Epithelial cell of prostate (primary cell): ENCODE measurements around the gene TBPL1.
"Not testable (repeated sequence)": the region's sequence is repeated elsewhere in the genome, so short reads cannot be mapped to it uniquely, and the experiment has no call there.

Source experiments
- DNase-seq: peaks from one replicate; pipeline ENCODE4 v3.0.0-alpha.2; 2011; ENCODE audit warnings: low read depth, low spot score
- H3K27ac ChIP-seq: fragments of 450-650 bp; 2 replicates; pipeline ENCODE4 v1.5.1; 2017; ENCODE audit warnings: mild to moderate bottlenecking

The TBPL1 gene

DNA sequence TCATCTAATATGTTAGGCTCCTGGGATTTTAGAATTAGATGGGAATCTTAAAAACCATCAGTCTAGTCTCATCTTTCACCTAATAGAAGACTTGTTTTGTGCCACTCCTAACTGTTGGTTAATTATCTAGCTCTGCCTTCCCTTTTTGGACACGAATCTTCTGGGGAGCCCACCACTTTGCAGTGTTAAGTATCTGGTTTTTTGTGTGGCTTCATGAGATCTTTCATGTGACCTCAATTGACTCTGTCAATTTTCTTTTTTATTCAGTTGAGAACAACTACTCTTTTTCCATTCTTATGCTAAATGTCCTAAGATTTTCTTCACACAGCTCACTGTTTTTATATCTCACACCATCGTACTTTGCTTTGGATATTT is 16.9 kb downstream of the TBPL1 start:
- no peak for DNase-seq
- no peak overlapping the region for H3K27ac ChIP-seq

DNA sequence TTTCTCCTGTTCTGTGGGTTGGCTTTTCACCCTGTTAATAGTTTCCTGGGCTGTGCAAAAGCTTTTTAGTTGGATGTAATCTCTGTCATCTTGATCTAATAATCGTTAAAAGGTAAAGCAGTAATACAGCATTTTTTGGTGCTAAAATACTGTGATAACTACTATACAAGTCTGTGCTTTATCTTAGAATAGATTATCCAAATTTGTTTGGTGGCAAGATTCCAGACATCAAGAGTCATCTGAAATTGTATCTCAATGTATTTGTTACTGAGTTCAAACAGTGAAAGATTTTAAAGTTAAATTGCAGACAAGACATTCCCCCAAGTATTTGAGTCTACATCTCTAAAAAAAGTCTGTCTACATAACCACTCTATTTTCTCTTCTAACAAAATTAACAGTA is 18.8 kb downstream of the TBPL1 start:
- DNase-seq, result no peak
- H3K27ac ChIP-seq, result no peak overlapping the region

DNA sequence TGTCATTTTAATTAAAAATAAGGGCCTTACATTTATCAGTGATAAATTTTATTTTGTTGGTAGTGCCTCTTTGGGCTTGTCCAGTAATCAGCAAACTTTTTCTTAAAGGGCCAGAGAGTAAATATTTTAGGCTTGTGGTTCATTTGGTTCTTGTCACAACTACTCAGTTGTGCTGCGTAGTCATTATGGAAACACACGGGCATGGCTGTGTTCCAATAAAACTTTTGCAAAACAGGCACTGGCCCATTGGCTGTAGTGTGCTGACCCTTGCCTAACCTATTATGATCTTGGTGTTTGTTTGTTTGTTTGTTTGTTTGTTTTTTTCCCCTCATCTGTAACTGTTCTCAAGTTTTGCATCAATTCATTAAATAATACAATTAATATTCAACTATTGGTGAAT is 19.4 kb downstream of the TBPL1 start:
- no peak overlapping the region for H3K27ac ChIP-seq
- DNase-seq, result no peak

DNA sequence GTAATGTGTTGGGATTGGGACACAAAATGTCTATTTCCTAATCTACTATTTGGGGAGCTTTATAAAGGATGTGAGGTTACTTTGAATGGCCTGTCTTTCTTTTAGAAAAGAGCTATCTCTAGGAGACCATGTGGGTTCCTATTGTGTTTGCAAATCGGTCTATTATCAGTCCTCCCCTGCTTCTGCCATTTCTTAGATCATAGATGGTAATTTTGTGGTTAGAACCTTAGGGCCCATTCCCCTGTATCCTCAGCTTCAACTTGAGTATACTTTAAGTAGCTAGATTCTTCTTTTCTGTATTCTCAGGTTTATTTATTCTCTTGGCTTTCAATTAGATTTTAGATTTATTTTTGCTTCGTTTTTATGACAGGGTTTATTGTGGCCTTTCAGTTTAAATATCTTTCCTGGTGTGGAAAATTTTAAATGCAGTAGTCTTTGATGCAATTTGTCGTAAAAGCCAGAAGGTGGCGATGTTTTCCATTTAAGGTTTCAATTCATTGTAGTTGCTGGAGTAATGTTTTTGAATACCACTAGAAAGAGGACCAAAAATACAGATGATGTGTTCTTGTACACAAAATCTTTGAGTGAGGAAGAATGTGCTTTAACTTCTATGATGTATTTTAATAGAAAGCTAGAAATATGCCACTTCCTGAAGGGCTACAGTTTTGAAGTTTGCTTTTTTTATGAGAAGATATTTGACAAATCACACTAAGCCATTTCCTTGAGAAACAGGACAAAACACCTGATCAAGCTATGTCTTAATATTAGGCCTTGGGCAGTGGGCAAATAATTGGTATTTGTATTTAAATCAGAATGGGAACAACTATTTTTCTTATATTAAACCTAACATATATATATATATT is 20.3 kb downstream of the TBPL1 start:
- no peak for DNase-seq
- no peak overlapping the region for H3K27ac ChIP-seq

DNA sequence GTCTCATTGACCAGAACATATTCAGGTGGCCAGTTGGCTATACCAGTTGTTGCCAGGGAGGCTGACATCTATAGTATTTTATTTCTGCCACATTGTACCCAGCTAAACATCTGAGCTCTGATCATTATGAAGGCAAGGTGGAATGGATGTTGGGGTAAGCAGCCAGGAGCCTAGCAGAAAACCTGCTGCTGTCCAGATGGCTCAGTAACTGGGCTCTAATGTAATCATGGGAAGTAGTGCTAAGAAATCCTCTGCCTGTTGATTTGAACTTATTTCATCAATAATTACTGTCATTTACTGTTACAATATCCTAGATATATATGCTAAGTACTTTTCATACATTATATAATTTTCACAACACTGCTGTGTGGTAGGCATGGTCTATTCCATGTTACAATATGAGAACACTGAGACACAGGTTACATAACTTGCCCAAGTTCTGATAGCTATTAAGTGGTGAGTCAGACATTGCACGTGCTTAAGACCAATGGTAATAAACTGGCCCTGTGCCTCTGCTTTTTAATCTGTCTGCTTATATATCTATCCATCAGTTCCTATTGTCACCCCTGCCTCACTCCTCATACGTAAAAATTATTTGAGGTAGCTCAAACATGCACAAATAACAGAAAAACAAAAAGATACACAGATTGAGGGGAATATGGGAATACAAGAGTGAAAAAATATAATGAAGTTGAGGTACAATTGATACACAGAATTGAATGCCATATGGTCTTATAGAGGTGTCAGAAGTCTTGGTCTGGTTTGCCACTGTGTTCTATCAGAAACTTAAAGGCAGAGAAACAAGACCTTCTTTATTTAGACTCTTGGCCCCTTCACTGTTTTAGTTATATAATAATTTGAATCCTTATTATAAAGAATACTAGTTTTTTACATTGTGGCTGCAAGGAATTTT is 25.2 kb downstream of the TBPL1 start:
- DNase-seq, result peak; percentile 33
- H3K27ac ChIP-seq, result no peak overlapping the region

DNA sequence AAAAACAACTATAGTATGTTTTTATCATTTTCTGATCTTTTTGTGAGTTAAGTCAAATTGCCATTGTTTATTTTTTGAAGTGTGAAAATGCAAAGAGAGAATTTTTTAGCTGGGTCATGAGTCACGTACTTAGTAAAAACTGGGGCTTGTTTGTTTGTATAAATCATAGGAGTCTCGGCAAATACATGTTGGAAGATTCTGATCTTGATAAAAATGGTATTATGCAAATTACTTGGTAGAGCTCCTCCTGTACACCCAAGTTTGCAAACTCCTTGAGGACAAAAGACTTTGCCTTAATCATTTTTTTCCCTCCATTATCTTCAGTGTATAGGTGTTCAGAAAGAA is 25.8 kb downstream of the TBPL1 start:
- DNase-seq, result no peak
- H3K27ac ChIP-seq, result no peak overlapping the region

DNA sequence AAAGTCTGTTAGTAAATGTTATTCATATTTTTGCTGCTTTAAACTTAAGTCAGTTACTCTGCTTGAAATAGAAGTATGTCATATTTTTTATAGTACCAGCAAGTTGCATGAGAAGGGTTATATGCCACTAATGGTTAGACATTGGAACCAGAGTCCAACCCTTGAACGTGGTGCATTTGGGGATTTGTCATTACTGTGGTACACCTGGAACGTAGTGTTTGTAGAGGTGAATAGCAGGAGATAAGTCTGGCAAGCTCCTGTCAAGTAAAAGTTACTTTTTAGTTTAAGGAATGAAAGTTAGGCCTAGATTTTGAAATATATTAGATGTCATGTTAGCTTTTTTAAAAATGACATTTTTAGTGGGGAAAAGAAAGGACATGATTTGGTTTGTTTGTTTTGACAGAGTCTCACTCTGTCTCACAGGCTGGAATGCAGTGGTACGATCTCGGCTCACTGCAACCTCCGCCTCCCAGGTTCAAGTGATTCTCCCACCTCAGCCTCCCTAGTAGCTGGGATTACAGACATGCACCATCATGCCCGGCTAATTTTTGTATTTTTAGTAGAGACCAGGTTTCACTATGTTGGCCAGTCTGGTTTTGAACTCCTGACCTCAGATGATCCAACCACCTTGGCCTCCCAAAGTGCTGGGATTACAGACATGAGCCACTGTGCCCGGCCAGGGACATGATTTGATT is 26.4 kb downstream of the TBPL1 start:
- DNase-seq, result not testable (repeated sequence)
- peak overlapping the region; percentile 15 for H3K27ac ChIP-seq

DNA sequence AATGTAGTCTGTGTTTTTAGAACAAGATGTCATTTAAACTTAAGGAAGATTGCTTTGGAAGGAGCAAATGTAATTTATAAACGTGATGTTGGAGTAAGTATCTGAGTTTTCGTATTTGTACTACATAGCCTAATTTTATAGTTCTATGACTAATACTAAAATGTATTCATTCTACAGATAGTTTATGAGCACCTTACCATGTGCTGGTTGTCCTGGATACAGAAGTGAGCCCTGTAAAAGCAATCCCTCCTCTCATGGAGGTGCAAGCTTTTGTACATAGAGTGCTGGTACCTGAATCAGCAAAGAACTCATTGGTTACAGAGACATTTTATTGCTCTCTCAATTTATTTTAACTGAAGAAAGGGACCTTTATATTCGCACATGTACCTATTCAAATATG is 27.1 kb downstream of the TBPL1 start:
- no peak overlapping the region for H3K27ac ChIP-seq
- no peak for DNase-seq

DNA sequence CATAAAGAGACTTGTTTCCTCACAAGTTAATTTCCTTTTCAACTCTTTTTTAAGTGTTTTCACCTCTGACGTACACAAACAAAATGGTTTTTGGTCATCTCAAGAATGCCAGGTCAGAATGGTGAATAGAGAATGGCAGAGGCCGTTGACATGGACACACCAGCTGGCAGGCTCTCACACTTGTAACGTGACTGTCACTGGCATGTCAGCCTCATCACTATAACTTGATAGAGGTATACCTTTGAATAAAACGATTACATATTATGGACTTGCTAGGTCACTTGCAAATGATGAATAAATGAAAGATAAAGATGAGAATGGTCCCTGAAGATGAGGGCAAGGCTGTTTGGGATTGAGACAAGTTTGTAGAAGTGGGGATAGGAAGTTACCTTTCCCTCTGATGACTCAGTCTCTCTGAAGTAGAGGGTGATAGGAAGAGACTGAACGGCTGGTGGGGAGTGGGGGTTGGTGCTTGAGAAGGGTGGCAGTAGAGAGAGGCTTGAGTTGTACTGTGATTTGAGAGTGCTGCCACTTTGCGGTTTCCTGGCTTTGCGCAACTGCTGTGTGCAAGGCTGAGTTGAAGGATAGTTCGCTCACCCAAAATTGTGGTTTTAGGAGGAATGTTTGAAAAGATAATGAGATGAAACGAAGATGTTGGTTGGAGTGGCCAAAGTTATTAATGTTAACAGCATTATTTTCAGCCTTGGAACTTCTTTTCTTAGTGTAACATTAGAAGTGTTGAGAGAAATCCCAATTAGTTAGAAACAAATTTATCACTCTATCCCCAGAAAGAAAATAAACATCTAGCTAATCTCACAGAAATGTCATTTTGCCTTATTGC is 30.3 kb downstream of the TBPL1 start:
- no peak overlapping the region for H3K27ac ChIP-seq
- no peak for DNase-seq

DNA sequence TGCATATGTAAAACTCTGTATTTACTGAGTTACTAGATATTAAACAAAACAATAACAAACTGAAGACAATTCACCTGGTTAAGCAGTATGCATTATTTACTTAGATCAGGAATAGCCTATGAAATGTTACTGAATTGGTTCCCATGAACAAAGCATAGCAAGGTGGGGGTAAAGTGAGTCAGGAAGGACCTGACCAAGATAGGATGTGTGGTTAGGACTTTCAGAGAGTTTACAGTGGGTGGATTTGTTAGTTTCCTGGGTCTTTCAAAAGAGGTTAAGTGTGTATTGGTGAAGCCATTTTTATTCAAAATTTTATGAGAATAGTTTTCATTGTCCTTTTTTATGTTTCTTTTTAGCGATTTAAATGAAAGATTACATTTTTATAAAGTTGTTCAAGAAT is 32.9 kb downstream of the TBPL1 start:
- H3K27ac ChIP-seq, result no peak overlapping the region
- DNase-seq, result no peak

DNA sequence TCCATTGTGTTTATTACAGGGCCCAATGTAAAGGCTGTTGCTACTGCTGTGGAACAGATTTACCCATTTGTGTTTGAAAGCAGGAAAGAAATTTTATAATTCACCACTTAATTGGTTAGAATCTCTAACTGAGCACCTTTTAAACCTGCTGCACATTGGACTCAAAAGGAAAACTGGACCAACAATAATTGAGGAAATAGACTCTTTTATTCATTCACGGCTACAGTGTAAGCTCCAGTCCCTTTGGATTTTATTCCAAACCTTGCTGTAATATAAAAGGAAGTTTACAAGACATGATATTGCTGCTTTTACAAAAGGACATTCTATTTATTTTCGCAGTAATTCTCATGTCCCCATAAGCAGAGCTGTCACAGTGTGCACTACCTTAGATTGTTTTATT is 33.9 kb downstream of the TBPL1 start:
- DNase-seq, result no peak
- no peak overlapping the region for H3K27ac ChIP-seq

DNA sequence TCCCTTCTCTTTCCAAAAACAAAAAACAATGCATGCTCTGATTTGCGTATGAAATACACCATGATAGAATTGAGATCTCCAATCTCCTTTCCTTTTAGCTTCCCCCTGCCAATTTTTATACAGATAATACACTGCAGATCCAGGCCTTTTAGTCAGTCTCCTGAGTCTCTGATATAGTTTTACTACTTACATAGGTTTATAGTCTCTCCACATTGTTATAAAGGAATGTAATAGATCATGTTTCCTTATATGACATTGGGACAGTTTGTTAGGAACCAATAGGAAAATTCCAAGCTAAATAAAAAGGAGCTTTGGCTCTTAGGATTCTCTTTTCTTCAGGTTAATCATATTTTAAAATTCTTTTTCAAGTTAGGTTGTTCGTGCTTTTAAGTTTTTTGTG is 36.5 kb downstream of the TBPL1 start:
- H3K27ac ChIP-seq, result no peak overlapping the region
- DNase-seq, result no peak

DNA sequence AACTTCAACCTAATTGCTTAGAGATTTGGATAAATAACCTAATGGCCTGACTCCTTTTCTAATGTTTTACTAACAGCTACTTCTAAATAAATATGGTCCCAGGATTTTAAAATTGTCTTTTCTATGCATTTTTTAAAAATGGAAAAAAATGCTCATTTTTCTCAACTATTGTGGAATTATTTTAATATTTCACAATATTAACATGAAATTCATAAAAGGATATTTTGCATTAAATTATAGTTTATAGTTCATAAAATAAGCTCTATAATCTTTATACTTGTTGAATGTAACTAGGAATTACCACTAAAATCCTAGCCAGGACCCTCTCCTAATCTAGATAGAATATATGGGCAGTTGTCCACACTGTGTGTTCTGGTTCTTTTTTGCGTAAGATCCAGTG is 37.3 kb downstream of the TBPL1 start:
- no peak for DNase-seq
- H3K27ac ChIP-seq, result no peak overlapping the region

DNA sequence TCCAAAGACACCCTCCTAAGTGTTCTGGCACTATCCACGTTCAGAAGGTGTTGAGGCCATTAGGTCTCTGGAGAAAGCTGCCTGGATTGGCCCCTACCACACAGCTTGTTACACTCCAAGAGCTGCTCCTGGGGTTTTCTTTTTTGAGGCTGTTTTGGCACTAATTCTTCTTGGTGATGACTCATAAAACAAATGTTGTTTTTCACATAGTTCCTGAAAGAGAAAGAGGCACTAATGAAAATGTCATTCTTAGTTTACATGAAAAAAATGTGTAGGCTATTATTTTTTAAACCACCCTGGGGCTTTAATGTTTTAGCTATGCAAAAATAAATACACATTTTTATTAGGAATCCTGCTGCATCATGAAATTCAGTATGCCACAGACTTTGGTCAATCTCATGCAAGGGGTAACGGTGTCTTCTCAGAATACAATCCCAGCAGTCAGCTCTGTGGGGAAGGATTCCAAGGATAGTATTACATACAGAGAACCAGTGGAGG is 38.1 kb downstream of the TBPL1 start:
- DNase-seq, result no peak
- no peak overlapping the region for H3K27ac ChIP-seq

DNA sequence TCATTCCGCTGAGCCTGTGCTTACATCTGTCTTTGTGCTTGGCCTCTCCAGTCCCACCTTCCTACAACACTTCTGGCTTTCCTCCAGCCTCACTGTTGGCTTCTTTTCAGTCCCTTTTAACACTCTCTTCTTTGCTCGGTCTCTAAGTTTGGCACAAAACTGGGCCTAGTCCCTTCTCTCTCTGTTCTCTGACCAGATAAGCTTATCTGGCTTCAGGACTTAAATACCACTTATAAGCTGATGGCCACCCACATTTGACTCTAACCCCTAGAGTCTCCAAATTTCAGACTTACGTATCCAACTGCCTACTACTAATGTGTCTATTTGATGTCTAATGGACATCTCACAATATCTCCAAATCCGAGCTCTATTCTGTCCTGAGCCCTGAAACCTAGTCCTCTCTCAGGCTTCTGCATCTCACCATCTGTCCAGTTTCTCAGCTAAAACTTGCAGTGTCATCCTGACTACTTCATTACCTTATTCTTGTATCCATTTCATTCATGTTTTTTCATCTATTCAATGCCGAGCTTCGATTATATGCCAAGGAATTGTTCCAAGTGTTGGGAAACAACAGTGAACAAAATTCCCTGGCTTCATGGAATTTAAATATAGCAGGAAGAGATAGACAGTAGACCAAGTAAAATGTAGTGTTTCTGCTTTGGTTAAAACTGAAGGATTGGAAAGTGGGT is 40.1 kb downstream of the TBPL1 start:
- H3K27ac ChIP-seq, result no peak overlapping the region
- DNase-seq, result no peak

DNA sequence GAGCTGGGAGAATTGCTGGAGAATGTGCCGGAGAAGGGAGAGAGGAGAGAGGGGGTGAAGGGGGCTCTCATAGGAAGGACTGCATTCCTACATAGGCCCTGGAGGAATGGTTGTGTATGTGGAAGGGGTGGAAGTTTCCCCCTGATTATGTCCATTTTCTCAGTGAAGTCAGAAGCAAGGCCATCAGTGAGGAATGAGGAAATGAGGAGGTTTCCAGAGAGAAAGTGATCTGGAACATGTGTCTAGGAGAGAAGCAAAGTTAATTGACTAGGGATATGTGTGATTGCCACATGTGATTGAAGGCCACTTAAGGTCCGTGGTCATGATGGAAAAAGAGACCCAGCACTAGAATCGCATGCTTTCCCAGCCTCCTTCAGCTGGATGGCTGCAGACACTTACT is 42.3 kb downstream of the TBPL1 start:
- no peak overlapping the region for H3K27ac ChIP-seq
- no peak for DNase-seq

DNA sequence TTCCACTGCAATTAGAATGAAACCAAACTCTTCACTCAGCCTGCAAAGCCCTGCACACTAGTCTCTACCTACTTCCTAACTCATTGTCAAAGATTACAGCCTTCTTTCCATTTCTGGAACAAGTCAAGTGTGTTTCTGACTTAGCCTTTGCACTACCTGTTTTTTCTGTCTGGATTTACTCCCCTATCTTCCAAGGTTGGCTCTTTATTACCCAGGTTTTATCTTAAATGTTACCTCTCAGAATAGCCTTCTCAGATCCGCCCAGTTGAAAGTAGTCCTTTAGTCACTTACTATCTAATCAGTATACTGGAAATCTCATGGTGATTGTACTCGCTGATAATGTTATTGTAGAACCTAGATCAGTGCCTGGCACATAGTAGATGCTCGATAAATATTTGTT is 42.7 kb downstream of the TBPL1 start:
- no peak for DNase-seq
- no peak overlapping the region for H3K27ac ChIP-seq

DNA sequence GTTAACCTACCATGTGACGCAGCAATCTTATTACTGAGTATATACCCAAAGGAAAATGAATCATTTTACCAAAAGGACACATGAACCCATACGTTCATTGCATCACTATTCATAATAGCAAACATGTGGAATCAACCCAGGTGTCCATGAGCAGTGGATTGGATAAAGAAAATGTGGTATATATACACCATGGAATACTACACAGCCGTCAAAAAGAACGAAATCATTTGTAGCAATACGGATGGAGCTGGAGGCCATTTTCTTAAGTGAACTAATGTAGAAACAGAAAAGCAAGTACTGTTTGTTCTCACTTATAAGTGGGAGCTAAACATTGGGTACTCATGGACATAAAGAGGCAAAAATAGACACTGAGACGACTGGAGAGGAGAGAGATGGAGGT is 44.2 kb downstream of the TBPL1 start:
- no peak for DNase-seq

DNA sequence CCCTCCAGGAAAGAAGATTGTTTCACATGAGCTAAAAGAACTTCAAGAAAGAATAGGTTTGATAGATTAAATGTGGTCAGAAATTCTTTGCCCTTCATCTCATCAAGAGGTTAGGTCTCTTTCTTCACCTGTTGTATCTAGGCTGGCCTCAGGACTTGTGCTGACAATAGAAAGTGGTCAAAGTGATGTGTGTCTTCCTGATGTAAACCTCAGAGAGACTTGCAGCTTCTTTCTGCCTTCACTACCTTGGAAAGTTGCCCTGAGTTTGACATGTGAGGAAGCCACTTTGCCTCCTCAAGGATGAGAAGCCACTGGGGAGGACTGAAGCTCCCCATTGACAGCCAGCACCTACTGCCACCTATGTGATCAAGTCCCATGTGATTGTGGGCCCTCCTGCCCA is 46.3 kb downstream of the TBPL1 start:
- H3K27ac ChIP-seq, result no peak overlapping the region
- DNase-seq, result no peak

More for the DNA sequence above, 44.2 kb downstream of the TBPL1 start:
- peak overlapping the region; percentile 47 for H3K27ac ChIP-seq
